Measurements from ENCODE around the gene RSF1.

Gene RSF1

DNA sequence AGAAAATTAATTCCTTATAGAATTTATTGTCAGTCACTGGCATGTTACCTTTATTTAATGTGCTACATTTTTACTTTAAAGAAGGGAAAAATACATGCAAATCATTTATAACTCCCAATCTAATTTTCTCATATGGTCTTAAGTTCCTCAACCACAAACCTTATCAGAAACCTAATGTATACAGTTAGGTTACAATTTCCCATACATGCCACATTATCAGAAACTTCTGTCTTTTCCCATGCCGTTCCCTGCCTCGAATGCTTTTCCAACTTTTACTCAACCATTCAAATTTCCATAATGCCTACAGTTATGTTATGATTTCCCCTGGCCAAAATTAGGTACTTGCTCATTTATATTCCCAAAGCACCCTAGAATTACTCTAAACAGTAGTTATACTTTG, 13.5 kb downstream of the RSF1 start:
- DNase-seq, result no peak

DNA sequence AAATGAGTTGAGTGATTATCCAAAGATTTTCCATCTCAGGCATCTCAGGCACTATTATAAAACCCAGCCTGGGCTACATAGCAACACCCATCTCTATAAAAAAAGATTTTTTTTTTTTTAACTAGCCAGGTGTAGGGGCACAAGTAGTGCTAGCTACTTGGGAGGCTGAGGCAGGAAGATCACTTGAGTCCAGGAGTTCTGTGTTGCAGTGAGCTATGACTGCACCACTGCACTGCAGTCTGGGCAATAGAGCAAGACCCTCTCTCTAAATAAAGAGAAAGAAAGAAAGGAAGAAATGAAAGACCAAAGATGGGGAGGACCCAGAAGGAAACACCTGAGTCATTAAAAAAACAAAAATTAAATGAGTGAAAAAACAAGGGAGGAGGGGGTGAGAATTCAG, 14.1 kb downstream of the RSF1 start:
- DNase-seq, result no peak

DNA sequence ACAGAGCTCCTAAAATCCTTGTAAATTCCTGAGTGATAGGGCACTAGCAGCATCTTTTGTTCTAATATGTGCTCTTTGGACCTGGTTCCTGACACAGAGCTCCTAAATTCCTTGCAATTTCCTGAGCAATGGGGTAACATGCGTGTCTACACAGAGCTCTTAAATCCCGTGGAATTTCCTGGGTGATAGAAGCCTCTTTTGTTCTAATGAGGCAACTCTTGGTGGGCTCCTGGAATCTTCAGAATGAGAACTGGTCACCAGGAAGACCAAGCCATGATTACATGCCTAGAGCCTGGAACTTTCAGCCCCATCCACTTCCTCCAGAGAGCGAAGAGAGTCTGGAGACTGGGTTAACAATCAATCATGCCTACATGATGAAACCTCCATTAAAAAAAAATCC, 19.0 kb downstream of the RSF1 start:
- no peak for DNase-seq

DNA sequence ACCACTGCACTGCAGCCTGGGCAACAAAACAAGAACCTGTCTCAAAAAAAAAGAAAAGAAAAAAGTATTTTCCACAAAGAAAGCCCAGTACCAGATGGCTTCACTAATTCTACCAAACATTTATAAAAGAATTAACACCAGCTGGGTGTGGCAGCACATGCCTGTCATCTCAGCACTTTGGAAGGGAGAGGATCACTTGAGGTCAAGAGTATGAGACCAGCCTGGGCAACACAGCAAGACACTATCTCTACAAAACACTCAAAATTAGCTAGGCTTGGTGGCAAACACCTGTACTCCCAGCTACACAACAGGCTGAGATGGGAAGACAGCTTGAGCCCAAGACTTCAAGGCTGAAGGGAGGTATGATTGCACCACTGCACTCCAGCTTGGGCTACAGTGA, 20.1 kb downstream of the RSF1 start:
- no peak for DNase-seq

DNA sequence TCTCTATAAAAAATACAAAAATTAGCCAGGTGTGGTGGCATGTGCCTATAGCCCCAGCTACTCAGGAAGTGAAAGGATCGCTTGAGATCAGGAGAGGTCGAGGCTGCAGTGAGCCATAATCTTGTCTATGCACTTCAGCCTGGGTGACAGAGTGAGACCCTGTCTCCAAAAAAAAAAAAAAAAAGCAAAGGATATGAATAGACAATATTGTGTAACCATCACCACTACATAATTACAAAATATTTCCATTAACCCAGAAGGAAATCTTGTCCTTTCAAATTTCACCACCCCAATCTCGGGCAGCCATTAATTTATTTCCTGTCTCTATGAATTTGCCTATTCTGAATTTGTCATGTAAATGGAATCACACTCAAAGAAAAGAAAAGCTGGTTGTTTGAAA, 21.2 kb downstream of the RSF1 start:
- no peak for DNase-seq

DNA sequence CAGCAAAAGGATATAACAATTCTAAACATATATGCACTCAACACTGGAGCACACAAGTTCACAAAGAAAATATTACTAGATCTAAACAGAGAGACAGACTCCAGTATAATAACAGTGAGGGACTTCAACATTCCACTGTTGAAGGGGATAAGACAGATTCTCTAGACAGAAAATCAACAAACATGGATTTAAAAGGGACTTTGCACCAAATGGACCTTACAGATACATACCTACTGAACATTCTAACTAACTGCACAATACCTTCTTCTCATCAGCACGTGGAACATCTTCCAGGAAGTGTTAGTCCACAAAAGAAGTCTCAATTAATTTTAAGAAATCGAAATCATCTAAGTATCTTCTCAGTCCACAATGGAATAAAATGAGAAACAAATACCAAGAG, 26.6 kb downstream of the RSF1 start:
- no peak for DNase-seq

DNA sequence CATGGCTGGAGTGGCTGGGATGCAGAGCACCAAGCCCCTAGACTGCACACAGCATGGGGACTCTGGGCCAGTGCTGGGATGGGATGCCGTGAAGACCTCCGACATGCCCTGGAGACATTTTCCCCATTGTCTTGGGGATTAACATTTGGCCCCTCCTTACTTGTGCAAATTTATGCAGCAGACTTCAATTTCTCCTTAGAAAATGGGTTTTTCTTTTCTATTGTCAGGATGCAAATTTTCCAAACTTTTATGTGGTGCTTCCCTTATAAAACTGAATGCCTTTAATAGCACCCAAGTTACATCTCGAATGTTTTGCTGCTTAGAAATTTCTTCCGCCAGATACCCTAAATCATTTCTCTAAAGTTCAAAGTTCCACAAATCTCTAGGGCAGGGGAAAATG, 29.2 kb downstream of the RSF1 start:
- DNase-seq, result no peak

DNA sequence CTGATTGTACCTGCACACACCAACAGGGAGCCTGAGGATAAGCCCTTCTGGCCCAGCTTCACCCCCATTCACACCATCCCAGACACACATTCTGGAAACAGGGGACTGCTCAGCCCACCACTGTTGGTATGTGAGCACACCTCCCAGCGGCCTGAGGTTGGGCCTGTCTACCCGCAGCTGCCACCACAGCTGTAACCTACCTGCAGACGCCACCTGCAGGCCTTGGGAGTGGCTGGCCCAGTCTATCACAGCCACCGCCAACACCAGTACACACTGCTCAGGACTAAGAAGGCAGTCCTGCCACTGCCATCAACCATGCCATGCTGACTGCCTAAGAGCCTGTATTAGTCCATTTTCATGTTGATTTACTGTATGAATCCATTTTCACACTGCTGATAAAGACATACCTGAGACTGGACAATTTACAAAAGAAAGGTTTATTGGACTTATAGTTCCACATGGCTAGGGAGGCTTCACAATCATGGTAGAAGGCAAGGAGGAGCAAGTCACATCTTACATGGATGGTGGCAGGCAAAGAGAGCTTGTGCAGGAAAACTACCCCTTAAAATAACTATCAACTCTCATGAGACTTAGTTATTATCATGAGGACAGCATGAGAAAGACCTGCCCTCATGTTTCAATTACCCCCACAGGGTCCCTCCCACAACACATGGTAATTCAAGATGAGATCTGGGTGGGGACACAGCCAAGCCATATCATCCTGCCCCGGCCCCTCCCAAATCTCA, 30.6 kb downstream of the RSF1 start:
- no peak for DNase-seq

DNA sequence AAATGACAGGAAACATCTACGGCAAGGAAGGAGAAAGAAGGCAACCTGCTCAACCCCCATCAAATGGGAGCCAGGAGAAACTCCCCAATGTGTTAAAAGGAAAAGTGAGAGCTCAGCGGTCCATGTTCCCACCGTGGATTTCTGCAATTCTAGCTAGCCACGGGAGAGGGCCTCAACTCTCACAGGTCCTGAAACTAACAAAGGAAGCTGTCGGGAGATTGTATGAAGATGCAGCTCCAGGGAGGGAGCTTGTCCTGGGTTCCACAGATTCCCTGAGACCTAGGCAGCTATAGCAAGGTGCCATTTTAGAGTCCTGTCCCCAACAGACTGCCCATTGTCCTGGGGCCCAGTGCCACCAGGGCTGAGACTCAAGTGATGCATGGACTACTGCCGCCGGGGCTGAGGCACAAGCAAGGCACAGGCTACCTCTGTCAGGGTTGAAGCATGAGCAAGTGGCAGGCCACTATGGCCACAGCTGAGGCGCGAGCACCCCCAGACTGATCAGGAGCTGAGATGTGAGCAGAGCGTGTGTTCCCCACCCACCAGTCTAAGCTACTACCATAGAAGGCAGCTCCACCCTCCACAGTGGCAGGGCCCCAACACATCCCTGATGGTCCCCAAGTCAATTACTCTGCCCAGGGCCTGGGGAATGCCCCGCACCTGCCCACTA, 31.3 kb downstream of the RSF1 start:
- no peak for DNase-seq

DNA sequence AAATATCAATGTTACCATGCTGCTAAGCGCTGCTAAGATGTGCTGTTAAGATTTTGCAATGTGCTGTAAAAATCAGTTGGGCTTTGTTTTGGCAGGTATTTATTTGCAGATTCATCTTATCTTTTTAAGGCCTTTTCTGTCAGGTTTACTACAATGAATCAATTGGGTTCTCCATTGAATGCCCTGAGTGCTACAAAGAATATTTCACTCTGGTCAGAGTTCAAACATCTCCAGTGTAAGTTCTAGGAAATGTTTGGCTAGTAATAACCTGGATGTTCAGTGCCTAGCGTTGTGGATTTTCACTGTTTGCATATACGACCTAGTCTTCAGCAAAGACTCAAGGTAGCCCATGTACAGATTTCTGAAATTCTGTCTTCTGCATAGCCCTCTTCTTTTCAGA, 36.0 kb downstream of the RSF1 start:
- DNase-seq, result no peak

DNA sequence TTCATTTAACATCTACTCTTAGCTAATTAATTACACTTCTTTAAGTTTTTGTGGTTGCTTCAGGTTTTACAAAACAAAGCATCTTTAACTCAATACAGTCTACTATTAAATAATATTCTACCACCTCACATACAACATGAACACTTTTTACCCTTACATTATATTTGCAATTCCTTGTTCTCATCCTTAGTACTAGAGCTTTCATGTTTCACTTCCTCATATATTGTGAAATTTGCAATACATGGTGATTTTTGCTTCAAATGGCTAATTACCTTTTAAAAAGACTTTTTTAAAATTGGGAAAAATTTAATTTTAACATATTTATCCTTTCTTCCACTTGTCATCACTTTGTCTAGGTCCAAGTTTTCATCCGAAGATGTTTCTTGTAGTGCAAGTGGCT, 37.5 kb downstream of the RSF1 start:
- DNase-seq, result no peak

DNA sequence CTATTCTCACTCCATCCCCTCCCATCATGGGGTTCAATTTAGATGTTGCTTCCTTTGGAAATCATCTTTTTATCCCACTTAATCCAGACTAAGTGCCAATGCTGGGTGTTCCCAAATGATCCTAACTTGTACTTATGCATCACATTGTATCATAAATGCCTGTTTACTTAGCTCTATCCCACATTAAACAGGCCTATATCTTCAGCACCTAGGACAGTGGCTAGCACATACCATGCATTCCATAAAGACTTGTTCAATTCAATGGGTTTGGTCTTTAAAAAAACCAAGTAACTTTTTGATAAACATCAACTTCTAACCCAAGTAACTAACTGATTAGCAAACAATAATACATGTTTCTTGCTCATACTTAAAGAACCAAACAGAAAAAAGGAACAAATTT, 40.6 kb downstream of the RSF1 start:
- DNase-seq, result peak; percentile 35

DNA sequence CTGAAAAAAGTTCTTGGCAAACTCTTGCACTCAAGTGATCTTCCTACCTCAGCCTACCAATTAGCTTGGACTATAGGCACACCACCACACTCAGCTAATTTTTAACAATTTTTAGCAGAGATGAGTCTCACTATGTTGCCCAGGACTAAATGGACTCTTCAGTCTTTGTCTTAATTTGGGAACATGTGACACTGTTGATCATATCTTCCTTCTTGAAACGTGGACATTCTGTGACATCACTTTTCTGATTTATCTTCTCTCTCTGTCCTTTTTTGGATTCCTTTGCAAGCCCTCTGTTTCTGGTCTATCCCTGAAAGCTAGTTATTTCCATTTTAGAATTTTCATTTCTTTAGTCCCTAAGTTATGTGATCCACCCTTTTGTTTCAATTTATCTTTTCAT, 42.0 kb downstream of the RSF1 start:
- DNase-seq, result no peak

DNA sequence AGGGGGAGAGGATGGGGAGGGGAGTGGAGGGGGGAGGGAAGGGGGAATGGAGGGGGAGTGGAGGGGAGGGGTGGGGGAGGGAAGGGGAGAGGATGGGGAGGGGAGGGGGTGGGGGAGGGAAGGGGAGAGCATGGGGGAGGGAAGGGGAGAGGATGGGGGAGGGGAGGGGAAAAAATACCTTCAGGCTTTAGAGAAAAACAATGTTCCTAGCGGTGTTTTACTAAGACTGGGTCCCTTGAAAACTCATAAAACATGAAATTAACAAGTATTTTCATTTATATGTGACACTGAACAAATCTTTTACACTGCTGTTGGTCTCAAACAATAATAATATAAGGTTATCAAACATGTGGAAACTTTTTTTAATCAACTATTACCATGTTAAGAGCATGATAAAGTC, 42.4 kb downstream of the RSF1 start:
- DNase-seq, result no peak

DNA sequence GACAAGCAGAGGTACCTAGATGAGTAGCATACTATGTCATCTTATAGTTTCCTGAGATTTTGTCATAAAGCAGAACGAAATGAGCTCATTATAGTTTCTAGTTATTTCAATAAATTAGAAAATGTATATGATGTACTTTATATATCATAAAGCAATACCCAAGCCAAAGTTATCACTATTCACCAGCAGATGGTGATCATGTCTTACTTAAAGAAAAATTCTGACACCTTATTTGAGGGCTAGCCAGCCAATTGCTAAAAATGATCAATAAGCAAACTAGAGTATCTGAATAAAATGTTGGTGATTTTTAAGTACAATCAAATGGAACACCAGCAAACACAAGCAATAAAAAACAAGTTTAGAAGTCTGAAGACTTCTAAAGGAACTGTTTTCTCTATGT, 44.1 kb downstream of the RSF1 start:
- DNase-seq, result peak; percentile 10

DNA sequence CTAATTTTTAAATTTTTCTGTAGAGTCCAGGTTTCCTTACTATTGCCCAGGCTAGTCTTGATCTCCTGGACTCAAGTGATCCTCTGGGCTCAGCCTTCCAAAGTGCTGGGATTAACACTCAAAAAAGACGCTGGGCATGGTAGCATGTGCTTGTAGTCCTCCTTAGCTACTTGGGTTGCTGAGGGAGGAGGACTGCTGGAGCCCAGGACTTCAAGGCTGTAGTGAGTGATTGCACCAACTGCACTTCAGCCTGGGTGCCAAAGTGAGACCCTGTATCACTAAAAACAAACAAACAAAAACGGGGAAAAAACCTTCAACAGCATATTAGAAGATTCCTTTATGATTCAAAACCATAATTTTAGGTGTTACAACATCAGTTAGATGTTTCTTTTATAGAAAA, 44.6 kb downstream of the RSF1 start:
- no peak for DNase-seq

DNA sequence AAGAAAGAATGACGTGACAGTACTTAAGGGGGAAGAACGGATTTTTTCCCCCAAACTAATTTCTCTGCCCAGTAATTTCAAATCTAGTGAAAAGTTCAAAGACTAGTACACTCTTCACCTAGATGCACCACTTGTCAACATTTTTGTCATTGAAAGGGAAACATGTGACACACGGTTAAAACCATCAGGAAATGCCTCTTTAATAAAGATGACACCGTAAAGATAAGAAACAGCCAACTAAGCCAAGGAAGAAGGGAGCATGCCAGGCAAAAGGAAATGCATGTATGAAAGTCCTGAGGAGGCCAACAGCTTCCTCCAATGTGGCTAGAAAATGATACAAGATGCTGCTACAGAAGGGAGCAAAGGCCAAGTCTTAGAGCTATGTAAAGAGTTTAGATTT, 49.4 kb downstream of the RSF1 start:
- DNase-seq, result no peak

DNA sequence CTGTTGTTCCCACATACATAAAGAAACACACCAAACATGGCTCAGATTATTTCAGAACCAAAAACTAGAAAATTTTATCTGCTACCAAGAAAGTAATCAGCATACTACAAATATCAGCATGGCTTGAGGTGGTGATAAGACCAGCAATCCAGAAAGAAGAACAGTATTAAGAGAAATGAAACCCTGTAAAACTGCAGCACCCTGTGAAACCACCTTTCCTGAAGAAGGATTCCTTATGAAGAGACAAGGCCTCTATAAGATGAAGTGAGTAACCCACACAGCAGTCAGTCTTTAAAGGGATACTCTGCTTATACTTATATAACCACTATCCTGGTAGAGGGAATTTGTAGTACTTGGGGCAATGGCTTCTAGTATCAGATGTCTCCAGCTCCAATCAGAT, 49.9 kb downstream of the RSF1 start:
- no peak for DNase-seq

DNA sequence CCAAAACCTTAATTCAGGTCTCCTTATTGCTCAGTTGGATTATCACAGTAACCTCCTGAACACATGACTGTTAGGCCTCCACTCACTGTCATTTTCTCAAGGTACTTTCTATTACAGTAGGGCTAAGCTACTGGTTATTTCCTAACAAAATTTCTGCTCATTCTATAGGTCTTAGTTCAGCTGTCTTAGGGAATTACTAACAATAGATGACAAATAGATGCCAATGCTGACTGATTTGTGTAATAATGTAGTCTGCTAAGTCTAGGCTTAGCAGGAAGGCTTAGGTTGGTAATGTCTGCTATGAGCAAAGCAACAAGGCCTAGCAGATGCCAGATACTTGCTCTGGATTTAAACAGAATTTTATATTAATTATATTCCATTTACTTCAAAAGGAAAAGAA, 58.1 kb downstream of the RSF1 start:
- no peak for DNase-seq

DNA sequence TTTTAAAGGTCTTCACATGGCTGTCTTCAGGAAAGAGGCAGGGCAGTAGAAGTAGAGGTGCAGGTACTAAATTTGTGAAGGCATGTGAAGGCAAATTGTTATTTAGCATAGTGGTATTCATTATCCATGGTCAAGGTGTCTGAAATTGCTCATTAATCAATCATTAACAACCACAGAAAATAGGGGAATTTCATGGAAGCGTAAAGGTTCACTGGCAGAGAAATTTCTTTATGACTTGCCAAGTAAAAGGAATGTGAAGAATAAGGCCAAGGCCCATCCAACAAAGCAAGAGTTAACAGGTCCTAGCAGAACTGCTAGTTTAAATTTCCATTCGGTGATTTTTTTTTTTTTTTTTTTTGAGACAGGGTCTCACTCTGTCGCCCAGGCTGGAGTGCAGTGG, 59.0 kb downstream of the RSF1 start:
- DNase-seq, result no peak

DNA sequence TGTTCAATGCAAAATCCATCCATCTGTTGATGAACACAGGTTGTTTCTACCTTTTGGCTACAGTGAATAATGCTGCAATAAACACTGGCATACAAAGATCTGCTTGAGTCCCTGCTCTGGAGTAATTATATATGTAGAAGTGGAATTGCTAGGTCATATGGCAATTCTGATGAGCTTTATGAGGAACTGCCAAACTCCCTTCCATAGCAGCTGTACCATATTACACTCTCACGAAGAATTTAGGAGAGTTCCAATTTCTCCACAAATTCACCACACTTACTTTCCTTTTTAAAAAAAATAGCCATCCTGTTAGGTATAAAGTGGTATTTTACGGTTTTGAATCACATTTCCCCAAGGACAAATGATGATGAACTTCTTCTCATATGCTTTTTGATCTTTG, 62.2 kb downstream of the RSF1 start:
- no peak for DNase-seq

DNA sequence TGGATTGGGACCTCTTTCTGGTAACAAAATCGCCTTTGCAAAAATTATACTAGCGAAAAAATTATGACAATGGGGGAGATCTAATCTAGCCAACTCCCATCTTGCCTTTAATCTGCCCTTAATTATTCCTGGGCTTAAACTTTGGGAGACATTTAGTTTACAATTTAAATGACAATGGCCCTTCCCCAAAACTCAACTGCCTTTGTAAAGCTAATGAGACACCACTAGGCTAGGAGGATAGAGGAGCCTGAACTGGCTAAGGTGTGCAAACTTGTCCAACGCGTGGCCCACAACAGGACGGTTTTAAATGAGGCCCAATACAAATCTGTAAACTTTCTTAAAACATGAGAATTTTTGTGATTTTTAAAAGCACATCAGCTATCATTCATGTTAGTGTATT, 67.3 kb downstream of the RSF1 start:
- no peak for DNase-seq

DNA sequence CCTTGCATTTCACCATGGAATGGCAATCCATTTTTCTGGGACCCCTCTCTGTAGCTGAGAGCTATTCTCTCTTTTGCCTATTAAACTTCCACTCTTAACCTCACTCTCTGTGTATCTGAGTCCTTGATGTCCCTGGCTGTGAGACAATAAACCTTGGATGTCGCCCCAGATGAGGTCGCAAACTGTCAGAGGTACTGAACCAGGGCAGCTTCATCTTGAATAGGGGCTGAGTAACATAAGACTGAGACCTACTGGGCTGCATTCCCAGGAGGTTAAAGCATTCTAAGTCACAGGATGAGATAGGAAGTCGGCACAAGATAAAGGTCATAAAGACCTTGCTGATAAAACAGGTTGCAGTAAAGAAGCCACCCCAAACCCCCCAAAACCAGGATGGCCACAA, 68.0 kb downstream of the RSF1 start:
- peak; percentile 13 for DNase-seq

DNA sequence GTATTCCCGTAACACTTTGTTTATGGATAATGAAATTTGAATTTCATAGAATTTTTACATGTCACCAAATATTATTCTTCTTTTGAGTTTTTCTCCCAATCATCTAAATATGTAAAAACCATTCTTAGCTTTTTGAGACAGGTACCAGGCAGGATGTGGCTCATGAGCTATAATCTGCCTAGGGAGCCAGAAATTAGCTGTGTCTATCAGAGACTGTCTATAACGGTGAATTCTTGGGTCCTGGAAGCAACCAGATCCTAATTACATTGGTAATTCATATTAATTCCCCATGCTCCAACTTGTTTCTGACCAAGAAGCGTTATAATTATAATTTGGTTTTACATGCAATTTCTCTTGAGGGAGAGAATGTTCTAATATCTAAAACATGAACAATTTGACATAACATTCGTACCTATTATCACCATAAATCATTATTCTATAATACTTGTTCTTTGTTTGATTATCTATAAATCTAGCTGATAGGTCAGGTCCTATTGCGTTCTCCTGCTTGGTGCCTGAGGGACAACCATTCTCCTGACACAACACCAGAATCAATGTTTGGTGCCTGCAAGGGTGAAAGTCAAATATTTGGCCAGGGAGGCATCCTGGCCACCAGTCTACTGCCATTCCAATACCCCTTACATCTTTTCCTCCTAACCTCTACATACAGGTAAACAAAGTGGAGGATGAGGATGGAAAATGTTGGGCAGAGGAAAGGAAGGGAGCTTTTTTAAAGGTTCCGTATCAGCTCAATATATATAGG, 69.9 kb downstream of the RSF1 start:
- no peak for DNase-seq
